HG03097 (cell line): ENCODE data around the gene FAM181B.
"Not testable (repeated sequence)": the region's sequence is repeated elsewhere in the genome, so short reads cannot be mapped to it uniquely, and the experiment has no call there.

Experiments used
- ATAC-seq: cut with Tn5 transposase; IDR thresholded peaks from one replicate; pipeline ENCODE4 v1.9.1; 2021; ENCODE audit not compliant: unreplicated experiment, low FRiP score

The FAM181B gene

GRCh38 chr11:82689347-82689746, 44.3 kb downstream of the FAM181B start:
- not testable (repeated sequence) for ATAC-seq

GRCh38 chr11:82686211-82686610, 47.5 kb downstream of the FAM181B start:
- no peak for ATAC-seq

GRCh38 chr11:82683029-82683428, 50.6 kb downstream of the FAM181B start:
- no peak for ATAC-seq

GRCh38 chr11:82682003-82682751, 51.5 kb downstream of the FAM181B start:
- peak; percentile 82 for ATAC-seq

GRCh38 chr11:82680252-82680651, 53.4 kb downstream of the FAM181B start:
- ATAC-seq: no peak
